Measurements from ENCODE around the gene MTR. TPM values are rescaled to one million over a fixed set of nuclear protein-coding genes. Genes with fewer than 3 reads are reported as not detected.
"Not testable (repeated sequence)": the region's sequence is repeated elsewhere in the genome, so short reads cannot be mapped to it uniquely, and the experiment has no call there.

Gene MTR
- total RNA-seq, 2 donors from 2014 or later = 17.2 to 23.8 TPM

DNA sequence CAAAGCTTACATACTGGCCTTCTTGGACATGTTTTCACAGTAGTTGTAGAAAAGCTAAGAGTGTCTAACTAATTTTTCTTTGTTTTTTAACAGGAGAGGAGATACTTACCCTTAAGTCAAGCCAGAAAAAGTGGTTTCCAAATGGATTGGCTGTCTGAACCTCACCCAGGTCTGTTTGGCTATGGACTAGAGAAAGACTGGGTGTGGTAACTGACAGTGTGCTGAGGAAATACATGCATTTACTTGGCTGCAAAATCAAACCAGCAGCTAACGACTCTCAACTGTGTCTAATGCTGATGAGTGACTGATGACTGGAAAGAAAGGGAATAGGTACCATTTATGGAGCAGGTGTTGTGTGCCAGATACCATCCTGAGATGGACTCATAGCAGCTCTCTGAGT lies 91.1 kb downstream of the MTR start:
- no peak for ATAC-seq
- intact Hi-C loops (cut with DNase I, micrococcal nuclease) = no loop called here
- no peak for DNase-seq

DNA sequence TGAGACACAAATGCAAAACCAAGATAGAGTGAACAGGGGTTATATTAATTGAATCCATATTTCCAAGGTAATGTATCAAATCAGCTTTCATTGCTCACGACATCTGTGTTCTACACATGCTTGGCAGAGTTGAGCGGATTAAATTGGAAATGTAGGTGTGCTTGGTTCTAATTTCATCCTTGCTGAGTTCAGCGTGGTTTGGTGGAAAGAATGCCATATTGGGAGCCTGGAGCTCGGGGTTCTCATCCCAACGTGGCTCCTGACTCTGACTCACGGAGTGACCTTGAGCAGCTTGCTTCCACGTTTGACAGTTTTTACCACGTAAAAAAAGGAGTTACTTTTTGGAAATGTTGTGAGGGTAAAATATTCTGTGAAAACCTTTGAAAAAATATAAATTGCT lies 92.0 kb downstream of the MTR start:
- no peak for ATAC-seq
- intact Hi-C loops (cut with DNase I, micrococcal nuclease) = no loop called here
- no peak for DNase-seq

DNA sequence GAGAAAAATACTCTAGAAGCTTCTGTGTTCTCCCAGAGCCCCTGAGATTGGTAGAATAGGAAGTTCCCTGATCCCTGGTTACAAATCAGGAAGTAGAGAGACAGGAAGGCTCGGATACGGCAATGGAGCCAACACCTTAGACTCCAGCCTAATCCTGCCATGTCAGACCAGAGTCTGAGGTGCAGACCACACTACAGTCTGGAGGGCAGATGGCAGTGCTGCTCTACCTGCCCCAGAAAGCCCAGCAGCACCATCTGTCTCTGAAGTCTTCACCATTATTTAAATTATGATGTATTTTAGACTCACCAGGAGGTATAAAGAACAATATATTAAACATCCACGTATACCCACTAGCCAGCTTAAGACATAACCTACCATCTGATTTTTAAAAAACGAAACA lies 93.0 kb downstream of the MTR start:
- ATAC-seq = no peak
- no peak for DNase-seq
- intact Hi-C loops (cut with DNase I, micrococcal nuclease) = no loop called here

DNA sequence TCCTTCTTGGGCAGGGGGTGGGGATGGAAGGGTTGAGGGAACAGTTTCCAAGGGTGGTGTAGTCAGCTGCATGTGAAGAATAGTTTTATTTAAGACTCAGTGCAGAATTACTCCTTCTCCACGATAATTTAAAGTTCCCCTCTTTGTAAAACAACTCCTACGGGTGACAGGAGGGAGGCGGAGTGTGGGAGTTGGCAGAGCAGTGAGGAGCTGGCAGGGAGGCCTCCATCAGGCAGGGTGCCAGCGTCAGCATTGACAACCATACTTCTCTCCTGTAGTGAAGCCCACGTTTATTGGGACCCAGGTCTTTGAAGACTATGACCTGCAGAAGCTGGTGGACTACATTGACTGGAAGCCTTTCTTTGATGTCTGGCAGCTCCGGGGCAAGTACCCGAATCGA lies 93.8 kb downstream of the MTR start:
- ATAC-seq = no peak
- intact Hi-C loops (cut with DNase I, micrococcal nuclease) = no loop called here
- DNase-seq = no peak

DNA sequence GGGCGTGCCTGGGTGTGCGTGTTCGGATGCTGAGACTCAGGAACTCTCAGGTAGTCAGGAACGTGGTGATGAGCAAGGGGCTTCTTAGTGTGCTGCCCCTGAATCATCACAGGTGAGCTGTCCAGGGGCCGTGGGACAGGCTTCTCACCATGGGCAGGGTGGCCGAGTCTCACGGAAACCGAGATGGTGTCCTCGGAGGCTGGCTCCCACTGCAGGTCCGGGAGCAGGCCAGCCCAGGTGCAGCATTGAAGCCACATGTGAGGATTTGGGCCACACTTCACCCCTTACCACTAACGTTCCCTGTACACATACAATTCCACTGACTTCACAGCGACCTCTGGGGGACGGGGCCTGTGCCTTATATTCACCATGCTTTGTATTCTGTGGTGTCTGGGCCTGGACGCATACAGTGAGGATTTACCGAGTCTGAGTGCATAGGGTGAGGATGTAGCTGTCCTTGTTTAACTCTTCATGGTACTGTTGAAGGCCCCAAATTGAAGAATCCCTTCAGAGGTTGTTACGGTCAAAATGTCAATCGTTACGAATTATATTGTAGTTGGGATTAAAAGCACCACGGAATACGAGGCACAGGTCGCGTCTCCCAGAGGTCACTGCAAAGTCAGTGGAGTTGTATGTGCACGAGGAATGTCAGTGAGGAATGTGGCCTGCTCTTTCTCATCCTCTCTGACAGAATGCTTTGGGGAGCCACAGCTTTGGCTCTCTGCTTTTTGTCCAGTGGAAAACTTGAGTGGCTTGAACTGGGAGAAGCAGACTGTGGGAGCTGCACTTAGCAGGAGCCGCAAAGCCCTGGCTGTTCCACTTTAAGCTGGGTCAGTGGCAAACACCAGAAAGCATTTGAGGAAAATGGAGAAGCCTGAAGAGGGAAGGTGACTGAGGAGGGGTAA lies 95.3 kb downstream of the MTR start:
- DNase-seq (no peak), ATAC-seq (no peak)
- intact Hi-C loops (cut with DNase I, micrococcal nuclease) = no loop called here

DNA sequence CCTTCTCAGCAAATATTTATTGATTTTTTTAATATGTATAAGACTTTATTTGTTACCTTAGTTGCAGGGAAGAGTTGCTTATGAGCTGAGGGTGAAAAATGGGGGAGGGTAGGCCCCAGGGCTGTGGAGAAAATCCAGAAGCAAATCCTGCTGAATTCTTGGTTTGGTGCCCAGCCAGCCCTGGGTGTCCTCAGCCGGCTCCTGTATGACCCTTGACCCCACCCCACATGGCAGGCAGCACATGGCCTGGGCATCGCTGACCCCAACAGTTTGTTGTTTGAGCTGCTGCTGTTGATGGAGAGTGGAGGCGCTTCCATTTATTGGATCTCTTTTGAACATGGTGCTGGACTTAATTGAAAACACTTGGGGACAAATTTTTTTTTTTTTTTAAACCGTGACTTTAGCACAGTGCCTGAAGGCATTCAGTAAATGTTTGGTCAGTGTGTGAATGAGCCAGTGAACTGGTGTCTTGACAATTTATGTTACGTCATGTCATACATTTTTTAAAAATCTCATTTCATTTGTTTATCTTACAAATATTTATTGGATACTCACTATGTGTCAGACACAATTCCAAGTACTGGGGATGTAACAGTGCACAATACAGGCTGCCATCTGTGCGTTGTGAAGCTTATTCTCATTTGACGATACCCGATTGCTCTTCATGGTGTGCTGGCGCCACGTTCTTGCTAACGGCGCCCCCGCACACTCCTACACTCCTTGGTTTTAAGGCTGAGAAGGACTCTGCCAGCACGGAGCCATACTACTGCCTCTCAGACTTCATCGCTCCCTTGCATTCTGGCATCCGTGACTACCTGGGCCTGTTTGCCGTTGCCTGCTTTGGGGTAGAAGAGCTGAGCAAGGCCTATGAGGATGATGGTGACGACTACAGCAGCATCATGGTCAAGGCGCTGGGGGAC lies 98.8 kb downstream of the MTR start:
- ATAC-seq (no peak), DNase-seq (no peak)
- intact Hi-C loops (cut with DNase I, micrococcal nuclease) = no loop called here

DNA sequence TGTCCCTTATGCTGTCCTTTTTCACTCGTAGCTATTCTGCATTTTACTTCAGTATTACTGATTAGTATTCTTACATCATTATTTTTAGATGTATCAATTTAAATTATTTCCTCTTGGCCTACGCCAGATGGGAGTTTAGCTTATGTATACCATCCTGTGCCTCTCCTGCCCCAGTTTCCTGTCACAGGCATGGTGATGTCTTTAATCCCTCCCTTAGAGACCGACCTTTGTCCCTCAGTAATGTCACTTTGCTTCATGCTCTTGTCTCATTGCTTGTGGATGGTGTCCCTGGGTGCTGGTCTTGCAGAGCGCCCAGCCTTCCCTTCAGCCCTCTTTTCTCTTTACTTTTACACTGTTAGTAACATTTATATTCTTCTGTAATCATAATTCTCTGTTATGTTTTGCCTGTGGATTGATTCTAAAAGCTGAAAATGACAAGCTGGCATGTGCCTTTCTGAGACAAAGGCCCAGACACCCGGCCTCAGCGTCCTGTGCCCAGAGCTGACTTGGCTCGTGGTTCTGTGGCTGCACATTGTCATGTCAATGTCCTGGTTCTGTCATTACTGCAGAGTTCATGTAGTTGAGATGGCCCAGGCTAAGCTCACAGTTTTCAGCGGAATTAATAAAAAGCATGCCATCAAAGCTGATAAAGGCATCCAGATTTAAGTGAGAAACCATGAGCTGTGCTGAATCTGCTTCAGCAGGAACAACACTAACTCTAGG lies 100.7 kb downstream of the MTR start:
- DNase-seq = no peak
- intact Hi-C loops (cut with DNase I, micrococcal nuclease) = no loop called here
- no peak for ATAC-seq

DNA sequence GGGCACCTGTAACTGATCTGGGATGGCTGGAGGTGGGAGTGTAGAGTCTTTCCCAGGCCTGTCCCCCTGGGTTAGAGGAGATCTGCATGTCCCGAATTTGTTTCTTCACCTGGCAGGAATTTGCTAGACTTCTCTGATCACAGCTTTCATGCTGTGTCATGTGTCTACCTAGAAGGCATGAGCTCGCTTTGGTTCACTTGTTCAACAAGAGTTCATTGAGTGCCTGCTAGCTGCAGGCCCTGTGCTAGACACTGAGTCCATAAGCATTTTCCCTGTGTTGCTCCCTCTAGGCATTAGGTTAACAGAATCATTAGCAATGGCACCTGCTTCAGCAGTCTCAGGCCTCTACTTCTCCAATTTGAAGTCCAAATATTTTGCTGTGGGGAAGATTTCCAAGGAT lies 101.6 kb downstream of the MTR start:
- ATAC-seq (no peak), DNase-seq (no peak)
- intact Hi-C loops (cut with DNase I, micrococcal nuclease) = no loop called here

DNA sequence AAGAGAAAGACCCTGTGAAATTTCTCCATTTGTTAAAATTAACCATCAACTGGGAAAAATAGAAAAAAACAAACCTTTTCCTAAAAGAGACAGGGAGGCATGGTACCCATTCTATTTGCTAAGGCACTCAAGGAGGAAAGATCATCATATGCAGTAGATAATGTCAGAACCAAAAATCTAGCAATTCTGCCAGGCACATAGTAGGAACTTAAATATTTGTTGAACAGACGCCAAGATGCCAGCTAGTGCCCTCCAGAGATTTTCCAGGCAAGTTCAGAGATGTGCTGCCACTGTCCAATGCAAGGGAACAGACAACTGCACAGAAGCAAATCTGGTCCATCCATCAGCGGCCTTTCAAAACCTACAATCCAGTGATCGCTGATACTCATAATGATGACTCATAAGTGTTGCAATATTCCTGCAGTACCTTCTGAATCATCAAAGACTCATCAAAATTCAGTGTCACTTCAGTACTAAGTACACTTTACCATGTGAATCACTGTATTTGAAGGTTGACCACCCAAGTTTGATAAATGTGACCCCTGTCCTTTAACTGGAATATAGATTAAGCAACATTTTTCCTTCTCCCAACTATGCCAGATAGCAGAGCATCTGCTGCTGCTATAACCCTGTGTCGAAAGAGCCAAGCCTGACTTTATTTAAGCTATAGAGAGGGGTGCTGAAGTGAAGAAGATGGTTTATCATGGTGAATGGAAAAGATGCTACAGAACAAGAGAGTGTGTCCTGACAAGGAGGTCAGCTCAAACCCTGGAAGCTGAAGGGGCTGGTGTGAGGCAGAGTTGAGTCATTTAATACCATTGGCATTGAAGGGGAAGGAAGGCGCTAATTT lies 110.0 kb downstream of the MTR start:
- ATAC-seq (no peak), DNase-seq (no peak)

DNA sequence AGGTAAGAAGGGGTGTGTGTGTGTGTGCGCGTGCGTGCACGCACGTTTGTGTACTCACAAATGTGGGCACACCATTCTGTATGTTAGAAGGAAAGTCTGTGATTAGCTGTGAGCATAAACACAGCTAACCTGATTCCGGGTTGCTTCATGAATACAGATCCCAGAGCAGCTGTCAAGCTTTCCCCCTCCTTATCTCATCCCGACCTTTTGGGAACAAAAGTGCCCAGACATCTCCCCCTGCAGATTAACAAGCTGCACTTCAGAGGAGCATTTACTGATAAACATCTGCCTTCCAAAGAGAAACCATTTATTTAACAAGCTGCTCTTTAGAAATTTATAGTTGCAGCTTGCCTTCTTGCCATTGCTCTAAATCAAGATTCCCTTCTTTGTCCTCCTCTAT lies 112.1 kb downstream of the MTR start:
- ATAC-seq (no peak), DNase-seq (no peak)
- intact Hi-C loops (cut with DNase I, micrococcal nuclease) = no loop called here

More for the DNA sequence above, 110.0 kb downstream of the MTR start:
- intact Hi-C loops (cut with DNase I, micrococcal nuclease) = no loop called here

DNA sequence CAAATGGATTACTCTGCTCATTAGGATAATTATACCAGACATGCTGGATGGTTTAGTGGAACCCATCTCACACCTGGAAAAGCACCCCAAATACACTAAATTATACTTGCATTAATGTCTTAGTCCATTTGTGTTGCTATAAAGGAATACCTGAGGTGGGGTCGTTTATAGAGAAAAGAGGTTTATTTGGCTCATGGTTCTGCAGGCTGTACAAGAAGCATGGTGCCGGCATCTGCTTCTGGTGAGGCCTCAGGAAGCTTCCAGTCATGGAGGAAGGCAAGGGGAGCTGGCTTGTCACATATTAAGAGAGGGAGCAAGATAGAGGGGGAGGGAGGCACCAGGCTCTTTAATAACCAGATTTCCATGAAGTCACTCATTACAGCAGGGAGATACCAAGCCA lies 113.6 kb downstream of the MTR start:
- intact Hi-C loops (cut with DNase I, micrococcal nuclease) = no loop called here
- ATAC-seq = no peak
- no peak for DNase-seq

DNA sequence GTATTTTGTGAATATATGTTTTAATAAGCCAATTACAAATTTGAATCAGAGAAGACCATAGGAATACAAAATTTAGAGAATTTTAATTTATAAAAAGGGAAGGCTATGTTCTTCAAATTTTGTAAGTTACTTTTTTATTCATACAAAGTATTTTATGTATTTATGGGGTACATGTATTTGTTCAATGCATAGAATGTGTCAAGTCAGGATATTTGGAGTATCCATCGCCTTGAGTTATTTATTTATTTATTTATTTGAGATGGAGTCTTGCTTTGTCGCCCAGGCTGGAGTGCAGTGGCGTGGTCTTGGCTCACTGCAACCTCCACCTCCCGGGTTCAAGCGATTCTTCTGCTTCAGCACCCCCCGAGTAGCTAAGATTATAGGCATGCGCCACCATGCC lies 116.0 kb downstream of the MTR start:
- intact Hi-C loops (cut with DNase I, micrococcal nuclease); DNase-seq; ATAC-seq: not testable (repeated sequence)

DNA sequence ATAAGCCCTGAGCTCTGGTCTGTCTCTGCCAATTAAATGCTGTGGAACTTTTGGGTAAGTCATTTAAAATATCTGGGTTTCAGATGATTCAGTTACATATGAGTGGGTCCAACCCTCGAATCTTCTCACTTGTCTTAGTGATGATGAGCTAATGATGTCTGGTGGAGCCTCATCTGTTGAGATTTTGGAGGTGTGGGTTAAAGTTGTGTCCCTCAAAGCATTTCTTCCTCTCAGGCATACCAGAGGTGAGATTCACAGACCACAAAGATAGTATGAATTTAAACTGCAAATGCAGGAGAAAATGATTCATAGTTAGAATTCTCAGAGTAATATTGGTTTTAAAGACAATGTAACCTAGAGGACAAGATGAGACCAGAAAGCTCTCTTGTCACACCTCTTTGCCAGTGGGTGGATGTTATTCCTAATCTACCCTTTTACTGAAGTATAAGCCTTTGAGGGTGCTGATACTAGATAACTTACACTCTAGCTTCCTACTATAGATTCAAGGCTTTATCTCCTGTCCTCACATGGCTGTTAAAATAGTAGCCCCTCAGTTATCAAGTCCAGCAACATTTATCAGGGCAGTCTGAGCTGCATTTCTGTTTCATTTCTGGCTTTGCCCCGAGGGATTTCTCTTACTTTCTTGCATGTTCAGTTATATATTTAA lies 118.4 kb downstream of the MTR start:
- DNase-seq = no peak
- intact Hi-C loops (cut with DNase I, micrococcal nuclease) = no loop called here
- no peak for ATAC-seq

DNA sequence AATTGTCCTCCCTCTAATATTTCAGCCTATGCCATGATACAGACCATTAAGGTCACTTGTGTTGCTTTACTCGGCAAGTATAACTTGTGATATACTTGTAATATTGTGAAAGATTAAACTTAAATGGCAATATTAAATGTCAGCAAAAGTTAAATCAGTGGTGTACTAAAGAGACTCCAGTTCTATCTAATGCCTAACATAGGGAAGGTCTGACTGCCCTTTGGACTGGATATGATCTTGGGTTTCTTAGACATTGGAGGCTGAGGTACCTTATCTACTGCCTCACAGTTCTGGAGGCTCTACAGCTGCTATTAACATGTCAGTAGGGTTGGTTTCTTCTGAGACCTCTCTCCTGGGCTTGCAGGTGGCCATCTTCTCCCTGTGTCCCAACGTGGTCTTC lies 119.3 kb downstream of the MTR start:
- intact Hi-C loops (cut with DNase I, micrococcal nuclease) = no loop called here
- ATAC-seq (no peak), DNase-seq (no peak)

DNA sequence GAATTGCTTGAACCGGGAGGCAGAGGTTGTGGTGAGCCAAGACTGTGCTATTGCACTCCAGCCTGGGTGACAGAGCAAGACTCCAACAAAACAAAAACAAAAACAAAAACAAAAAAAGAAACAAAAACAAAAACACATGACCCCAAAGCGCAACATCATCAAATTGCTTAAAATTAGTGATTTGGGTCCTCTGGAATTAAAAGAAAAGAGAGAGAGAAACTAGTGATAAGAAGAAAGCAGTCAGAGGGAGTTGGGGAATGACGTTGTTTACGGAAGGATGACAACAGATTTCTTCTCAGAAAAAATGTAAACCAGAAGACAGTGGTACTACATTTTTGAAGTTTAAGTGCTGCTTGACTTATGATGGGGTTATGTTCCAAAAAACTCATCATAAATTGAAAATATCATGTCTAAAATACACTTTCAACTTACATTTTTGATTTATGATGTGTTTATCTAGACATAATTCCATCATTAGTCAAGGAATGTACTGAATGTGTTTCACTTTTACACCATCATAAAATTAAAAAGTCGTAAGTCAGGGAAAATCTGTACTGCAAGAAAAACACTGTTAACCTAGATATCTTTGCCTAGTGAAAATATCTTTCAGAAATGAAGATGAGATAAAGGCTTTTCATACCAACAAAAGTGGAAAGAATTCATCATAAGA lies 121.2 kb downstream of the MTR start:
- intact Hi-C loops (cut with DNase I, micrococcal nuclease) = no loop called here
- no peak for DNase-seq
- ATAC-seq = no peak

DNA sequence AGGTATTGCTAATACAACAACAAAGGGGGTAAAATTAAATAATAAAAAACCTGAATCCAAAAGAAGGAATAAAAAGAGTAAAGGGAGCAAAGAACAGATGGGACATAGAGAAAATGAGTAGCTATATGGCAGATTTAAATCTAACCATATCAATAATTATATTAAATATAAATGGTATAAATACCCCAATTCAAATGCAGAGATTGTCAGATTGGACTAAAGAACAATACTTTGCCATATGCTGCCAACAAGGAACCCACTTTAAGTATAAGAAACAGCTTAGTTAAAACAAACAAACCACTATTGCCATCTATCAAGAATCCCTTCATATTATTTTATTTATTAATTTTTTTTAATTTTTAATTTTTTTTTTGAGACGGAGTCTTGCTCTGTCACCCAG lies 122.4 kb downstream of the MTR start:
- ATAC-seq (no peak), DNase-seq (no peak)
- intact Hi-C loops (cut with DNase I, micrococcal nuclease) = no loop called here

DNA sequence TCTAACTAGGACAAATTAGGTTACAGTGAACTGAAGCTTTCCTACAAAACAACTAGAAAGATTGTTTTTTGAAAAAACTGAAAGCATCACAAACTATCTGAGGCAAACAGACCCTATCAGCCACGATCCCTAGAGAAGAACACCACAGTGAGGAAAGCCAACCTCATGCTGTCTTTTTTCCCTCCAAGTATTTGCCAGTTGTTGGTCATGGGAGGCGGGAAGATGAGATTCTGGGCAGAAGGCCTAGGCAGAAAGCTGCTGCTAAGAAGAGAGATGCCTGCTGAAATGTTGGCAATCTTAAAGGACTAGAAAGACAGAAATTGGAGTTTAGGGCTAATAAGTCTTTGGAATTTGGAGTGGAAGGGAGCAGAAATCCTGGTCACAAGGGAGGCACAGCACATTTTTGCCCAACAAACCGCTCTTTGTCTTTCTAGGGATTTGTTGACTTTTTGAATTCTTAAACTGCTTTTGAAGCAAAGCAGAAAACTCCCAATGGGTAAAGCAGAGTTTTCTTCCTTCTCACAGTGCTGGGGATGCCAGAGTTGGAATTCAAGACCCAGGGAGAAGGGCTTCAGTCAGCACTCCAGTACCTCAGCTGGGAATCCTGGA lies 125.3 kb downstream of the MTR start:
- intact Hi-C loops (cut with DNase I, micrococcal nuclease) = no loop called here
- ATAC-seq = no peak
- no peak for DNase-seq

Data from left colon (tissue), 2 donors.